HL-60/S4 (cell line): ENCODE measurements around the gene HMCES.

Source experiments
- in situ Hi-C: fragments of 300-500 bp; cut with MboI; formaldehyde crosslinking; loops from 2 replicates; pipeline ENCODE4 v1.14.3; 2022; ENCODE audit warnings: low sequenced_read_pairs

The HMCES gene, protein sequence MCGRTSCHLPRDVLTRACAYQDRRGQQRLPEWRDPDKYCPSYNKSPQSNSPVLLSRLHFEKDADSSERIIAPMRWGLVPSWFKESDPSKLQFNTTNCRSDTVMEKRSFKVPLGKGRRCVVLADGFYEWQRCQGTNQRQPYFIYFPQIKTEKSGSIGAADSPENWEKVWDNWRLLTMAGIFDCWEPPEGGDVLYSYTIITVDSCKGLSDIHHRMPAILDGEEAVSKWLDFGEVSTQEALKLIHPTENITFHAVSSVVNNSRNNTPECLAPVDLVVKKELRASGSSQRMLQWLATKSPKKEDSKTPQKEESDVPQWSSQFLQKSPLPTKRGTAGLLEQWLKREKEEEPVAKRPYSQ

GRCh38 chr3:129278439-129278965 lies at the start of gene HMCES:
Gene HMCES (plus strand): TSS chr3:129278870. CDS start chr3:129279733, 863 bp downstream.
- in situ Hi-C loops: no loop called here

DNA sequence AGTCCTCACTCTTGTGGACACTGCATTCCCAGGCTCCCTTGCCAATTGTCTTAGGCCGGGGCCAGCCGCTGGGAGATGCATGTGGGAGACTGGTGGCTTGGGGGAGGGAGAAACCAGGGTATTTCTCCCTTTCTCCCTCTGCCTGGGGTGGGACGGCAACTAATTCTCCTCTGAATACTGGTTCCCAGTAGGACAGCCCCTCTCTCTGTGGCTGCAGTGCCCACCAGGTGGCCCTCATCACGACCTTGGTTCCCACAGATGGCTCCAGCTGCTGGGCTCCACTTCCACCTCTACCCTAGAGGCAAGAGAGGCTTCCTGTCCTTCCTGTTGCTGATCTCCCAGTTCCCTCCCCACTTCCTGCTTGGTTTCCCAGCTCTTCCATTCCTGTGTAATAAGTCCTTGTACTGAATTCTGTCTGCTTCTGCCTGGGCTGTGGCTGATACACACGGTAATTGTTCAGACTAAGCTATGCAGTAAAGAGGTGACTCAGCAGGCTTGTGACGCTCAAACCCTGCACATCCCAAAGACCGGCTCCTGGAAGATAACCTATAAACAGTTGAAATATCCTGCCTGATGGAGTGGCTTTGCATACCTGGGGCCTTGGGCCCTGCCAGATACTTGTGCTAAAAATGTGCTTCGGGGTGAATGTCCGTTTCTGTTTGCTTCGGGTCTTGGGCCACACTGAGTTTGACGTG lies 49.6 kb upstream of the HMCES start:
- in situ Hi-C loops: no loop called here

DNA sequence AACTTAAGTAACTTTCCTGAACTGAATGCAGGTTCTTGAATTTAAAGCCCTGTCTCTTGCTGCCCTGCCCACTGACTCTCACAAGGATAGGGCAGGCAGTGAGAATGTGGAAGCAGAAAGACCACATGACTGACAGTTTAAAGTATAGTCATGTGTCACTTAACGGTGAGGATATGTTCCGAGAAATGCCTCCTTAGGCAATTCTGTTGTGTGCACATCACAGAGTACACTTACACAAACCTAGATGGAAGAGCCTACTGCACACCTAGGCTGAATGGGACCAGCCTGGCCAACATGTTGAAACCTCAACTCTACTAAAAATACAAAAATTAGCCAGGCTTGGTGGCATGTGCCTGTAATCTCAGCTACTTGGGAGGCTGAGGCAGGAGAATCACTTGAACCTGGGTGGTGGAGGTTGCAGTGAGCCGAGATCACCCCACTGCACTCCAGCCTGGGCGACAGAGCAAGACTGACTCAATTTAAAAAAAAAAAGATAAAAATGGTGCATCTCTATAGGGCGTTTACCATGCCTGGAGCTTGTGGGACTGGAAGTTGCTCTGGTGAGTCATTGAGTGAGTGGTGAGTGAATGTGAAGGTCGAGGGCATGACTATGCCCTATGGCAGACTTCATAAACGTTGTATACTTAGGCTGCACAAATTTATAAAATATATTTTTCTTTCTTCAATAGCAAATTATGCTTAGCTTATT lies 48.2 kb upstream of the HMCES start:
- in situ Hi-C loops: no loop called here

- in situ Hi-C loops: no loop called here
These were observed 47.1 kb upstream of the HMCES start for GRCh38 chr3:129231331-129232119.

DNA sequence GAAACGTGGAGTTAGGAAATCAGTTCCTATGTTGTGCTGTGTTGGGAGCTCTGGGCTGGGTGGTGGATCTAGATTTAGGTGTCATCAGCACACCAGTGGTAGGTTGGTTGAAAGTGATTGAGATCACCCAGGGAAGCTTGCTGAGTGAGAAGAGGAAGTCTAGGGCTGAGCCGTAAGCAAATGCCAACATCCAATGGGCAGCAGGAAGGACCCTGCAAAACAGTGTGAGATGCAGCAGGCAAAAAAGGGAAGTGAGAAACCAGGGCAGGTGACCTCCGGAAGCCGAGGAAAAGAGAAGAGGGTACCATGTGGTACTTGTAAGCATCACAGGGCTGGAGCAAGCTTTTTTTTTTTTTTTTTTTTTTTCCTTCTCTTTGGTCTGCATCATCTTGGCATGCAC lies 45.1 kb upstream of the HMCES start:
- in situ Hi-C loops: no loop called here

DNA sequence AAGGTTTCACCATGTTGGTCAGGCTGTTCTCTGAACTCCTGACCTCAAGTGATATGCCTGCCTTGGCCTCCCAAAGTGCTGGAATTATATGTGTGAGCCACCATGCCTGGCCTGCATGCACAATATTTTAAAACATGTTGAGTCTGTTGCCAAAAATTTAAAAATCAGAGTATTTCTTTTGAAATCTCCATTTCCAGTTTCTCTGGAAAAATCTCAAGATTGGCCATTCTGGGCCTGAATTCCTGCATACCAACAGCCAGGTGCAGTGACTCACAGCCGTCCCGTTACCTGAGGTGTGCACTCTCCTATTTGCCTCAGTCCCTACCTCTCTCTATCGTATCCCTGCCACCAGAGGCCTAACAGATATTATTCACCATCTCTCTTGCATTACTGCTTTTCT lies 44.2 kb upstream of the HMCES start:
- in situ Hi-C loops: no loop called here

- in situ Hi-C loops: no loop called here
These were observed 43.2 kb upstream of the HMCES start for GRCh38 chr3:129235344-129235917.

GRCh38 chr3:129238945-129239705 lies 39.5 kb upstream of the HMCES start:
- in situ Hi-C loops: no loop called here

- in situ Hi-C loops: loop anchor here (10.0 kb wide), 2 partner anchors 185 to 265 kb away; no protein-coding TSS in a partner anchor
These were observed 38.7 kb upstream of the HMCES start for GRCh38 chr3:129239991-129240390.

- in situ Hi-C loops: loop anchor here (10.0 kb wide), 2 partner anchors 186 to 266 kb away; no protein-coding TSS in a partner anchor
These were observed 38.2 kb upstream of the HMCES start for GRCh38 chr3:129240436-129240835.

DNA sequence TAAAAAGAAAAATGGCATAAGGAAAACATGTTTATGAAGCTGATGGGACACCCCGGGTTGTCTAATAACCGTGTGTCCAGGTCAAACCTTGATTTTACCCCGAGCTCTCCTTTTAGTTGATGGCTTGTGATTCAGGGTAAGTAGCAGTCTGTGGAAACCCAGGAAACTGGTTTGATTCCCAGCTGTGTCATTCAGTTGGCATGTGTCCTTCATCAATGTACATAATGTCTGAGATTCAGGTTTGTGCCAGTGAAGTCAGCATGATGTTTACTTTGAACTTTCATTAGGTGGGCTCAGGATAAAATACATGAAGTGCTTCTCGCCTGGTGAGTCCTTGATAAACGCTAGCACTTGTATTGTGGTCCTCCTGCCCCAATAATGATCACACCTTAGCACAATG lies 33.5 kb upstream of the HMCES start:
- in situ Hi-C loops: loop anchor here (10.0 kb wide), 2 partner anchors 190 to 270 kb away; no protein-coding TSS in a partner anchor

DNA sequence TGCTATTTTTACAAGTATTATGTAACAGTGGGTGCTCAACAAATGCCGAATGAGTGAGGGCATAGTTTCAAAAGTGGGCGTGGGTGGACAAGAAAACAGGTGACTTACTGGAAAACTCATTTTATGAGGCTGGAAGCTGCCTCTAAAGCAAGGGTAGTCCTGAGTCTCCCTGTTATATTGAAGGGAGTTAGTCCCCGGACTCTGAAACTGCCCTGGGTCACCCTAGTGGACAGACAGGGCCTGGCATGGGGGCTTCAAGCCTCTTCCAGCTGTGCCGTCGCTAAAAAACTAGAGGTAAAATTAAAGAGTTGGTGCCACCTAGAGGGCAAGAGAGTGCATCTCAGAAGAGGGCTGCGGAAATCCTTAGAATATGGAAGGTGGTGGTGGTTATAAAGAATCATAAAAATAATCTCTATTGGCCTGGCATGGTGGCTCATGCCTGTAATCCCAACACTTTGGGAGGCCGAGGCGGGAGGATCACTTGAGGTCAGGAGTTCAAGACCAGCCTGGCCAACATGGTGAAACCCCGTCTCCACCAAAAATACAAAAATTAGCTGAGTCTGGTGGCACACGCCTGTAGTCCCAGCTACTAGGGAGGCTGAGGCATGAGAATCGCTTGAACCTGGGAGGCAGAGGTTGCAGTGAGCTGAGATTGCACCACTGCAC lies 32.9 kb upstream of the HMCES start:
- in situ Hi-C loops: loop anchor here (10.0 kb wide), 2 partner anchors 191 to 271 kb away; no protein-coding TSS in a partner anchor

GRCh38 chr3:129246636-129247035 lies 32.0 kb upstream of the HMCES start:
- in situ Hi-C loops: loop anchor here (10.0 kb wide), 2 partner anchors 192 to 272 kb away; no protein-coding TSS in a partner anchor

GRCh38 chr3:129248286-129248979 lies 30.2 kb upstream of the HMCES start:
- in situ Hi-C loops: loop anchor here (10.0 kb wide), 2 partner anchors 194 to 274 kb away; no protein-coding TSS in a partner anchor

DNA sequence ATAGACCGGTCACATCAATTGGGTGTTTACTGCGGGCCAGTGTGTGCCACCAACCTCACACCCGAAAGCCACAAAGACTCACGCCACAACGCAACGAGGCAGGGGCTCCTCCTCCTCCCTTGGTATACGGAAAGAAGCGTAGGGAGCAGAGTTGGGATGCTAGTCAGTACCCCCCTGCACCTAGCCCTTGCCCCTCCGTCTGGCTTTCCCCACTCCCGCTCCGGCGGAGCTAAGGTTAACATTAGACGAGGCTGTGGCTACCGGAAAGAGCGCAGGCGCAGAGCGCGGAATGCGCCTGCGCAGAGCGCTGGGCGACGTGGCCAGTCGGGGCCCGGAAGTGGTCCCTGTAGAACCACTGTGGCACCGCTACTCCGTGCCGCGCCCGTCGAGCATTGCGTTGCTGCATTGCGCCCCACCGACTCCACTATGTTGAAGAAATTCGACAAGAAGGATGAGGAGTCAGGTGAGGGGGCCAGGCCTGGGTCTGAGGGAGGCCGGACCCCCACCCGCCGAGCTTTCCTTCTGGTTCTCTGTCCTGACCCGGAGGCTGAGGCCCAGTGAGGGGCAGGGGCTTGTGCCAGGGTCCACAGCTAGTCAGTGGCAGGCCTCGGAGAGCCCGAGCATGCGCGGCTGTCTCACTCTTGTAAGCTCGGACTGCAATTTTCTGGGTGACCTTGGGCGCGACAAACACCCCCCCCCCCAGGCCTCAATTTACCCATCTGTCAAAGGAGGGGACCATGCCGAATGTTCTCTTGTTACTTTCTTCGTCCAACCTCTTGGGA lies 29.2 kb upstream of the HMCES start, which contains the start of gene COPG1:
COPG1 (plus strand) TSS at position 323 of the 782 bp plus-strand sequence; CDS start at position 427, 104 bp downstream.
- in situ Hi-C loops: loop anchor here (10.0 kb wide), 2 partner anchors 195 to 275 kb away; no protein-coding TSS in a partner anchor

DNA sequence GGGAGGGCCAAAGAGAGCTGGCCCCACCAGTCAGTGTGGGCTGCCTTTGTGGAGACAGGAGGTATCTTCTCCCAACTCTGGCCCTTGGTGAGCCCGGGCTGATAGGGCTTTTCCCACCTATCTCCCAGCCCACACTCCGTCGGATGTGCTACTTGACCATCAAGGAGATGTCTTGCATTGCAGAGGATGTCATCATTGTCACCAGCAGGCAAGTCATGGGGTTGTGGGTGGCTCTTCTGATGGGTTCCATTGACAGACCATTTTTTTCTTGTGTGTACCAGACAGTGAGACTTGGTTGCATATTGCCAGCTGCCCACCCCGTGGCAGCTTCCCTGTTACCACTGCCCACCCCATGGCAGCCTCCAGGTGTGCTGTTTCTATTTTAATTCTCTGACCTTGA lies 25.9 kb upstream of the HMCES start:
- in situ Hi-C loops: no loop called here
